AG10803 (cell line): ENCODE data around the gene TMCC1.

Experiments used
- DNase-seq: peaks from one replicate; pipeline ENCODE4 v3.0.0; 2010; ENCODE audit warnings: low read depth
- H3K4me3 ChIP-seq: 2 replicates; pipeline ENCODE4 v1.5.1; 2011; ENCODE audit warnings: mild to moderate bottlenecking, low read length, control low read depth
- TF ChIP-seq, protein P1 (sequence below): conservative IDR thresholded peaks from 2 replicates; pipeline ENCODE4 v1.5.1; 2011; ENCODE audit warnings: mild to moderate bottlenecking, low read length, control low read depth, inconsistent platforms

The TMCC1 gene

DNA sequence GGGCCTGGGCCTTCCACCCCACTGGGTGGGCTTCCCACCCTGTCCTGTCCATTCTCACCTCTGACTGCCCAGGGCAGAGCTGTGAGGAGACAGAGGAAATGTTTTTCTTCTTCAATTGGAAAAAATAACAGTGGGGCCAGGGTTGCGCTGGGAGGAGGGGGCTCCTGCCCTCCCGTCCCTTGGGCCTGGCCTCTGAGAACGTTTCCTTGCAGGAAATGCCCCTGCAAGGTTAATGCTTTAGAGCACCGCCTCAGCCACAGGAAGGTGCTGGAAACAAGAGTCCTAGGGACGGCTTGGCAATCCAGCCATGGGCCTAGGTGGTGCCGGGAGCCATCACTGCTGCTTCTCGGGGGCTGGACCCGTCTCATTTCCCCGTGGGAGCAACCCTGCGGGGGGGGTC, 283.2 kb downstream of the TMCC1 start:
- TF ChIP-seq, protein P1, sequence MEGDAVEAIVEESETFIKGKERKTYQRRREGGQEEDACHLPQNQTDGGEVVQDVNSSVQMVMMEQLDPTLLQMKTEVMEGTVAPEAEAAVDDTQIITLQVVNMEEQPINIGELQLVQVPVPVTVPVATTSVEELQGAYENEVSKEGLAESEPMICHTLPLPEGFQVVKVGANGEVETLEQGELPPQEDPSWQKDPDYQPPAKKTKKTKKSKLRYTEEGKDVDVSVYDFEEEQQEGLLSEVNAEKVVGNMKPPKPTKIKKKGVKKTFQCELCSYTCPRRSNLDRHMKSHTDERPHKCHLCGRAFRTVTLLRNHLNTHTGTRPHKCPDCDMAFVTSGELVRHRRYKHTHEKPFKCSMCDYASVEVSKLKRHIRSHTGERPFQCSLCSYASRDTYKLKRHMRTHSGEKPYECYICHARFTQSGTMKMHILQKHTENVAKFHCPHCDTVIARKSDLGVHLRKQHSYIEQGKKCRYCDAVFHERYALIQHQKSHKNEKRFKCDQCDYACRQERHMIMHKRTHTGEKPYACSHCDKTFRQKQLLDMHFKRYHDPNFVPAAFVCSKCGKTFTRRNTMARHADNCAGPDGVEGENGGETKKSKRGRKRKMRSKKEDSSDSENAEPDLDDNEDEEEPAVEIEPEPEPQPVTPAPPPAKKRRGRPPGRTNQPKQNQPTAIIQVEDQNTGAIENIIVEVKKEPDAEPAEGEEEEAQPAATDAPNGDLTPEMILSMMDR, result no peak
- no peak overlapping the region for H3K4me3 ChIP-seq
- DNase-seq, result no peak

DNA sequence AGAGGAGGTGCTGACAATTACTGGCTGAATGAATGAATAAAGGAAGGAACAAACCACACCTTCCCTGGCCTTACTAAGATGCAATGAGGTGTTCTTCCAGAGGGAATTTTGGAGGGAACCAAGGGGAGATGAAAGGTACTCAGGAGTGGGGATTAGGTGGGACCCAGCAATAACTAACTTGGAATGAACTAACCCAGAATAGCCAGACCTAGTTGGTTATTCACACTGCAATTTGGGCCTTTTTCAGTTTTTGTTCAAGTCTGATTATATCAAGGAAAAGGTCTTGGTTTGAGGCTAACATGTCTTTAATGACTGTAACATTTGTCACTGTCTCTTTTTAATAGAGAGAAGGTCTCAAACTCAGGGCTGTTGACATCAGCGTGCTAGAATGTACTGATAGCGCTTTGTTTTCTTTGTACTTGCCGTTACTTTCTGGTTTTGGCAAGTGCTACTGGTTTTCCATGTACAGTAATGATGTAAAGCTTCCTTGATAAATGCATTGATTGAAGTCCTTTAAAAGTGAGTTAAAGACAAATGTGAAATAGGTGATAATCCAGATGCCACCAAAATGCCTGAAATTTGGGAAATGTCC, 283.8 kb downstream of the TMCC1 start:
- no peak overlapping the region for H3K4me3 ChIP-seq
- TF ChIP-seq, protein P1, result no peak
- DNase-seq, result no peak

- no peak overlapping the region for H3K4me3 ChIP-seq
- no peak for DNase-seq
- TF ChIP-seq, protein P1, result no peak
These were observed 284.4 kb downstream of the TMCC1 start for GRCh38 chr3:129608936-129609590.

- no peak overlapping the region for H3K4me3 ChIP-seq
- TF ChIP-seq, protein P1, result peak; percentile 45
- DNase-seq, result peak; percentile 68
These were observed 285.2 kb downstream of the TMCC1 start for GRCh38 chr3:129608087-129608935.

DNA sequence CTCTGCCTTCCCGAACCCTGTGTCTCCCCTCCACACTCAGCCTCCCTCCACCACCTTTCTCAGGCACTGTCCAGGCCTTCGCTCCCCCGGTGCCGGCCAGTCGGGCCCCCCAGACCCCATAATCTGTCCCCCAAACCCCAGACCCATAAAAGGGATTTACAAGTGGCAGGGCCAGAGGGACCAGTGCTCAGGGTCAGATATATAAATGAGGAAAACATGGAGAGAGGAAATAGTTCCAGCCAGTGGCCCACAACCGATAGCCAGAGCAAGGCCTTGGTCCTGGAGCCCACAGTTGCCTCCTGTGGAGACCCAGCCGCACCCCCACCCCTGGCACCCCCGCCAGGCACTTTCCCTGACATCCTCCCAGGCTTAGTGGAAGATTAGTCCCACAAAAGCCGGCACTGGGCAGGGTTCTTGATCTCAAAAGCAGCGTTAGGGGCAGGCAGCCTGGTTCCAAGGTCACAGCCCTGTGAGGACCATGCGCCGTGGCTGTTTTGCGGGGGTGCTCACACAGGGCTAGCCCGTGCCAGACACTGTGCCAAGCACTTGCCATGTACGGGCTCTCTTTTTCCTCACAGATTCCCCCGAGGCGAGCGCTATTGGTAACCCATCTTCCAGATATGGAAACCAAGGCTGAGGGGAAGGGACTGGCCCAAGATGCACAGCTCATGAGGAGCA, 286.0 kb downstream of the TMCC1 start:
- peak overlapping the region; percentile 67 for H3K4me3 ChIP-seq
- DNase-seq, result no peak

DNA sequence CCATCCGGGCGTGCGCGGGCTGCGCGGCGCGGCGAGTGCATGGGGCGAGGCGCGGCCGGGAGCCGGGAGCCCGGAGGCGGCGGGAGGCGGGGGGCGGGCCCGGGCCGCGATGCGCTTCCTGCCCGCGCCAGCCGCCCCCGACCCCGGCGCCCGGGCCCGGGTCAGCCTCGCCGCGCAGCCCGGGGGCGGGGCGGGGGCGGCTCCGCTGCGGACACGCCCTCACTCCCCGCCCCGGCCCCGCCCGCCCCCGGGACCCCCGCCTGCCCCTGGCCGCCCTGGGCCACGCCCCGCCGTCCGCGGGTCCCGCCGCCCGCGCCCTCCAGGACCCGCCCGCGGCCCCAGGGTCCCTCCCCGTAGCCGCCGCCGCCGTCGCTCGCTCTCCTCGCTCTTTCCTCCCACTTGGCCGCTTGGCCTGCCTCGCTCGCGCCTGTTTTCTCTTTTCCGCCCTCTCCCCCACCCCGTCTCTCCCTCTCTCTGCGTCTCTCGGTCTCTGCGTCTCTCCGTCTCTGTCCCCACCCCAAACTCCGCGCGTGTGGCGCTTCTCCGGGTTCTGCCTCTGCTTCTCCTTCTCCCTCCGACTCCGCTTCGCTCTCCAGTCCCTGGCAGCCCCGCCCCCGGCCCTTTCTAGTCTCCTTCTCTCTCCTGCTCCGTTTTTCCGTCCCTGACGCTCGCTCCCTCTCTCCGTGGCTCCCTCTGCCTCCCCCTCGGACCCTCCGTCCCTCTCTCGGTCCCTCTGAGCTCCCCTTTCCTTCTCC, 286.7 kb downstream of the TMCC1 start, which contains the start of gene PLXND1:
Gene PLXND1, minus strand, starts transcription at position 41 of the 755 bp plus-strand sequence. Its CDS starts 37 bp downstream, at position 4.
- DNase-seq, result peak; percentile 73
- H3K4me3 ChIP-seq, result peak within 1 kb of the TSS; percentile 82
- TF ChIP-seq, protein P1, result no peak

More for the DNA sequence above, 286.0 kb downstream of the TMCC1 start:
- TF ChIP-seq, protein P1, result no peak
